PC-9 (cell line): Measurements from ENCODE around the gene CXCL10. TPM values are rescaled to one million over a fixed set of nuclear protein-coding genes. Genes with fewer than 3 reads are reported as not detected.

Experiments used
- BruUV-seq: library from RNA; stranded (reverse); fragments of 400-500 nt; replicated peaks from 2 replicates; lab custom pipeline; 2021; lab: Mats Ljungman, UMichigan
- CTCF ChIA-PET: fragments of 300-600 bp; sonication (Branson Sonifier 250); formaldehyde crosslinking; loops from one replicate; lab custom pipeline; 2022; ENCODE audit warnings: antibody characterized with exemption; lab: Charles Lee
- POLR2A ChIA-PET: fragments of 300-600 bp; sonication (Branson Sonifier 250); formaldehyde crosslinking; loops from one replicate; lab custom pipeline; 2022; ENCODE audit warnings: antibody characterized with exemption; ENCODE audit not compliant: unreplicated experiment; lab: Charles Lee
- DNase-seq, 2 experiments: peaks; one replicate each; pipeline versions ENCODE4 v3.0.0 to v3.0.0-alpha.2; 2015 to 2022; ENCODE audit warnings: mixed read lengths in 1 of 2
- H2AFZ ChIP-seq: fragments of 200-600 bp; sonication (generic); 2 replicates; pipeline ENCODE4 v1.8.1; 2017; ENCODE audit warnings: antibody characterized with exemption
- H3F3A ChIP-seq: fragments of 200-600 bp; sonication (generic); 2 replicates; pipeline ENCODE4 v1.8.1; 2017; ENCODE audit warnings: antibody characterized with exemption, mild to moderate bottlenecking, low read depth; ENCODE audit not compliant: insufficient read depth
- H3K27ac ChIP-seq: fragments of 200-600 bp; sonication (generic); 2 replicates; pipeline ENCODE4 v1.6.1; 2016; ENCODE audit warnings: mixed run types
- H3K27me3 ChIP-seq: fragments of 200-600 bp; sonication (generic); 2 replicates; pipeline ENCODE4 v1.6.1; 2016; ENCODE audit warnings: low read depth, mixed run types; ENCODE audit not compliant: insufficient read depth
- H3K36me3 ChIP-seq: fragments of 200-600 bp; sonication (generic); 2 replicates; pipeline ENCODE4 v1.6.1; 2016; ENCODE audit warnings: low read depth, mixed run types
- H3K4me1 ChIP-seq: fragments of 200-600 bp; sonication (generic); replicated peaks from 2 replicates; pipeline ENCODE4 v1.6.1; 2016; ENCODE audit warnings: mixed run types; ENCODE audit not compliant: insufficient read depth
- H3K4me2 ChIP-seq: fragments of 200-600 bp; sonication (generic); 2 replicates; pipeline ENCODE4 v1.6.1; 2017; ENCODE audit warnings: mixed run types
- H3K4me3 ChIP-seq: fragments of 200-600 bp; sonication (generic); 2 replicates; pipeline ENCODE4 v1.6.1; 2016; ENCODE audit warnings: mixed run types
- H3K79me2 ChIP-seq: fragments of 200-600 bp; sonication (generic); 2 replicates; pipeline ENCODE4 v1.6.1; 2017; ENCODE audit warnings: low read depth, mixed run types
- H3K9me2 ChIP-seq: fragments of 200-600 bp; sonication (generic); 2 replicates; pipeline ENCODE4 v1.8.1; 2017; ENCODE audit warnings: mild to moderate bottlenecking; ENCODE audit not compliant: insufficient read depth
- H3K9me3 ChIP-seq: fragments of 200-600 bp; sonication (generic); 2 replicates; pipeline ENCODE4 v1.8.1; 2016; ENCODE audit warnings: low read depth; ENCODE audit not compliant: insufficient read depth
- H4K20me1 ChIP-seq: fragments of 200-600 bp; sonication (generic); 2 replicates; pipeline ENCODE4 v1.8.1; 2017; ENCODE audit not compliant: insufficient read depth
- EZH2 ChIP-seq: fragments of 200-600 bp; sonication (generic); IDR thresholded peaks from 2 replicates; pipeline ENCODE4 v1.8.0; 2017; ENCODE audit warnings: antibody characterized with exemption, low read depth
- intact Hi-C: fragments of 100-400 bp; cut with micrococcal nuclease; formaldehyde crosslinking; loops from one replicate; pipeline ENCODE4 v1.10.0; 2022; ENCODE audit not compliant: unreplicated experiment
- total RNA-seq: library from RNA; stranded (reverse); gene quantifications from 2 replicates; pipeline ENCODE4 v1.2.3, GENCODE V29; 2021
- TF ChIP-seq, protein P1 (sequence below): fragments of 200-600 bp; sonication (generic); conservative IDR thresholded peaks from 2 replicates; pipeline ENCODE4 v1.6.1; 2017; ENCODE audit warnings: mixed run types, antibody characterized with exemption, mild to moderate bottlenecking, moderate library complexity

The CXCL10 gene
- total RNA-seq, 1 experiment from 2014 or later, result not detected

DNA sequence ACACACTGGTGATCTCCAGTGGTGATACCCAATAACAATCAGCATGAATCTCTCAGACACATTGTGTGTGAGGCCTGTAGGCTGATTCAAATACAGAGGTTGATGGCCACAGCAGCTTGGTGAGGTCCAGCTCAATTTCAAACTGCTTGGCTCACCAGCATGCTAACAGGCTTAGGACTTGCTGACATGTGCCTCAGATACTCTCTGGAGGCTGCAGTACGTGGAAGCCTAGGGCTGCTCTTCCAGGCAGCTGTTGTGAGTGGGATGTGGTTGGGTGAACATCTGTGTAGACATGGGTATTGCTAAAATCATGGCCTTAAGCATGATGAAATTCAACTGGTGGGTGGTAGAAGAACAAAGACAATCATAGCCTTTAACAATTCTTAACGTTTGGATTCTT lies 20.3 kb downstream of the CXCL10 start:
- Histone ChIP-seq H3K27me3 (no peaks in the 10 kb centered on the region), H4K20me1 (no peaks in the 10 kb centered on the region), H3K4me2 (no peak overlapping the region), H2AFZ (no peak overlapping the region), H3F3A (peaks cover 11% of the 10 kb centered on the region; the same call in 1 of the 2 replicates), H3K9me2 (no peaks in the 10 kb centered on the region), H3K9me3 (no peaks in the 10 kb centered on the region), H3K27ac (no peak overlapping the region), H3K4me1 (peaks cover 21% of the 10 kb centered on the region), H3K36me3 (no peaks in the 10 kb centered on the region), H3K79me2 (no peaks in the 10 kb centered on the region), H3K4me3 (no peak overlapping the region)
- CTCF ChIA-PET, result no interaction called here
- BruUV-seq, result no TSS peak
- intact Hi-C loops, result no loop called here
- DNase-seq, result no peak
- POLR2A ChIA-PET, result no interaction called here
- no peak for TF ChIP-seq EZH2
- TF ChIP-seq, protein P1, sequence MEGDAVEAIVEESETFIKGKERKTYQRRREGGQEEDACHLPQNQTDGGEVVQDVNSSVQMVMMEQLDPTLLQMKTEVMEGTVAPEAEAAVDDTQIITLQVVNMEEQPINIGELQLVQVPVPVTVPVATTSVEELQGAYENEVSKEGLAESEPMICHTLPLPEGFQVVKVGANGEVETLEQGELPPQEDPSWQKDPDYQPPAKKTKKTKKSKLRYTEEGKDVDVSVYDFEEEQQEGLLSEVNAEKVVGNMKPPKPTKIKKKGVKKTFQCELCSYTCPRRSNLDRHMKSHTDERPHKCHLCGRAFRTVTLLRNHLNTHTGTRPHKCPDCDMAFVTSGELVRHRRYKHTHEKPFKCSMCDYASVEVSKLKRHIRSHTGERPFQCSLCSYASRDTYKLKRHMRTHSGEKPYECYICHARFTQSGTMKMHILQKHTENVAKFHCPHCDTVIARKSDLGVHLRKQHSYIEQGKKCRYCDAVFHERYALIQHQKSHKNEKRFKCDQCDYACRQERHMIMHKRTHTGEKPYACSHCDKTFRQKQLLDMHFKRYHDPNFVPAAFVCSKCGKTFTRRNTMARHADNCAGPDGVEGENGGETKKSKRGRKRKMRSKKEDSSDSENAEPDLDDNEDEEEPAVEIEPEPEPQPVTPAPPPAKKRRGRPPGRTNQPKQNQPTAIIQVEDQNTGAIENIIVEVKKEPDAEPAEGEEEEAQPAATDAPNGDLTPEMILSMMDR, result no peak

DNA sequence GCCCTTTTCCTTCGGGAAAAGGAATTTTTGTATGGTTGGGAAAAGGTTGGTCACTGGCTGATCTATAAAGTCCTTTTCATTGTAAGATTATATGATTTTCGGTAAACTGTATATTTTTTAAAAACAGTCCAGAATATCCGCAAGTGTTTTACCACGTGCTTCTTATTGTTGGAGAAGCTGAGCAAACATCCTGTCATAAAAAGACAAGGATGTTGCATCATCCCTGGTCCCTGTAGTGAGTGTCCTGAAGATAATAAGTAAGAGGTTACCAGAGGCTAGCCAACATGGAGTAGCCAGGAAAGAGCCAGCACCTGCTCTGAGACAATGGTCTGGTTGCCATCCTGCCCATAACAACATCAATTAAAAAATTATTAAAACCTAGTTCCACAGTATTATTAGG lies 21.1 kb downstream of the CXCL10 start:
- H3K9me2 ChIP-seq, result no peaks in the 10 kb centered on the region
- H3K27ac ChIP-seq, result no peak overlapping the region
- DNase-seq, result no peak
- TF ChIP-seq EZH2, result no peak
- TF ChIP-seq, protein P1, result no peak
- no peaks in the 10 kb centered on the region for H3K36me3 ChIP-seq
- H3K4me1 ChIP-seq, result peaks cover 14% of the 10 kb centered on the region
- H3K4me3 ChIP-seq, result no peak overlapping the region
- ChIA-PET POLR2A (no interaction called here), CTCF (interaction anchor here (0.7 kb wide), 1 partner anchor 89 kb away, joined by 5 read pairs; no protein-coding TSS in a partner anchor)
- no peaks in the 10 kb centered on the region for H4K20me1 ChIP-seq
- no peak overlapping the region for H3K4me2 ChIP-seq
- intact Hi-C loops, result no loop called here
- no peaks in the 10 kb centered on the region for H3K9me3 ChIP-seq
- BruUV-seq, result no TSS peak
- no peak overlapping the region for H2AFZ ChIP-seq
- H3K27me3 ChIP-seq, result no peaks in the 10 kb centered on the region
- peaks cover 8% of the 10 kb centered on the region; the same call in 1 of the 2 replicates for H3F3A ChIP-seq
- no peaks in the 10 kb centered on the region for H3K79me2 ChIP-seq

DNA sequence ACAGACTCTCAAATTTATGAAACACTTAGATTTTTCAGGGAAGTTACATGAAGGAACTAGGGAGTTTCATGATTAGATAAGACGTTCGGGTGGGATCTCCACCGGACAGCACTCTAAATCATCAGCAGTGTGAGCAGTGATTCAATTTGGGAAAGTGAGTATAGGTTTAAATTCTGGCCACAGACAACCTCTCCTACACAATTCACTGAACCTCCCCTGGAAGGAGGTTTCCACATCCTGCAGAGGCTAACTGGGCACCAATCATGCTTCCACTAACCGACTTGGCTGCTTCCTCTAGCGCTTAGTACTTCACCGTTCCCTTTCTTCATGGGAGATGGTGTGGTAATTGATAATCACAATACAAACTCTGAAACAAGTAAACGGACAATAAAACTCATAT lies 21.6 kb downstream of the CXCL10 start:
- no peak overlapping the region for H3K4me2 ChIP-seq
- ChIA-PET CTCF (no interaction called here), POLR2A (no interaction called here)
- H3K27me3 ChIP-seq, result no peaks in the 10 kb centered on the region
- no peaks in the 10 kb centered on the region for H3K9me3 ChIP-seq
- H2AFZ ChIP-seq, result no peak overlapping the region
- no peaks in the 10 kb centered on the region for H3K79me2 ChIP-seq
- H3K4me1 ChIP-seq, result peaks cover 9% of the 10 kb centered on the region
- TF ChIP-seq EZH2, result no peak
- TF ChIP-seq, protein P1, result no peak
- H3K4me3 ChIP-seq, result no peak overlapping the region
- BruUV-seq, result no TSS peak
- DNase-seq, result no peak
- H4K20me1 ChIP-seq, result no peaks in the 10 kb centered on the region
- intact Hi-C loops, result no loop called here
- H3K9me2 ChIP-seq, result no peaks in the 10 kb centered on the region
- no peaks in the 10 kb centered on the region for H3K36me3 ChIP-seq
- no peak overlapping the region for H3K27ac ChIP-seq
- peaks cover 3% of the 10 kb centered on the region; the same call in 1 of the 2 replicates for H3F3A ChIP-seq
